GM18511 (cell line): Measurements from ENCODE around the gene PEAK1.

Experiments used
- ATAC-seq: cut with Tn5 transposase; IDR thresholded peaks from one replicate; pipeline ENCODE4 v1.9.1; 2021; ENCODE audit warnings: mild to moderate bottlenecking, moderate library complexity; ENCODE audit not compliant: unreplicated experiment

The PEAK1 gene, protein sequence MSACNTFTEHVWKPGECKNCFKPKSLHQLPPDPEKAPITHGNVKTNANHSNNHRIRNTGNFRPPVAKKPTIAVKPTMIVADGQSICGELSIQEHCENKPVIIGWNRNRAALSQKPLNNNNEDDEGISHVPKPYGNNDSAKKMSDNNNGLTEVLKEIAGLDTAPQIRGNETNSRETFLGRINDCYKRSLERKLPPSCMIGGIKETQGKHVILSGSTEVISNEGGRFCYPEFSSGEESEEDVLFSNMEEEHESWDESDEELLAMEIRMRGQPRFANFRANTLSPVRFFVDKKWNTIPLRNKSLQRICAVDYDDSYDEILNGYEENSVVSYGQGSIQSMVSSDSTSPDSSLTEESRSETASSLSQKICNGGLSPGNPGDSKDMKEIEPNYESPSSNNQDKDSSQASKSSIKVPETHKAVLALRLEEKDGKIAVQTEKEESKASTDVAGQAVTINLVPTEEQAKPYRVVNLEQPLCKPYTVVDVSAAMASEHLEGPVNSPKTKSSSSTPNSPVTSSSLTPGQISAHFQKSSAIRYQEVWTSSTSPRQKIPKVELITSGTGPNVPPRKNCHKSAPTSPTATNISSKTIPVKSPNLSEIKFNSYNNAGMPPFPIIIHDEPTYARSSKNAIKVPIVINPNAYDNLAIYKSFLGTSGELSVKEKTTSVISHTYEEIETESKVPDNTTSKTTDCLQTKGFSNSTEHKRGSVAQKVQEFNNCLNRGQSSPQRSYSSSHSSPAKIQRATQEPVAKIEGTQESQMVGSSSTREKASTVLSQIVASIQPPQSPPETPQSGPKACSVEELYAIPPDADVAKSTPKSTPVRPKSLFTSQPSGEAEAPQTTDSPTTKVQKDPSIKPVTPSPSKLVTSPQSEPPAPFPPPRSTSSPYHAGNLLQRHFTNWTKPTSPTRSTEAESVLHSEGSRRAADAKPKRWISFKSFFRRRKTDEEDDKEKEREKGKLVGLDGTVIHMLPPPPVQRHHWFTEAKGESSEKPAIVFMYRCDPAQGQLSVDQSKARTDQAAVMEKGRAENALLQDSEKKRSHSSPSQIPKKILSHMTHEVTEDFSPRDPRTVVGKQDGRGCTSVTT (N-terminal part only)

DNA sequence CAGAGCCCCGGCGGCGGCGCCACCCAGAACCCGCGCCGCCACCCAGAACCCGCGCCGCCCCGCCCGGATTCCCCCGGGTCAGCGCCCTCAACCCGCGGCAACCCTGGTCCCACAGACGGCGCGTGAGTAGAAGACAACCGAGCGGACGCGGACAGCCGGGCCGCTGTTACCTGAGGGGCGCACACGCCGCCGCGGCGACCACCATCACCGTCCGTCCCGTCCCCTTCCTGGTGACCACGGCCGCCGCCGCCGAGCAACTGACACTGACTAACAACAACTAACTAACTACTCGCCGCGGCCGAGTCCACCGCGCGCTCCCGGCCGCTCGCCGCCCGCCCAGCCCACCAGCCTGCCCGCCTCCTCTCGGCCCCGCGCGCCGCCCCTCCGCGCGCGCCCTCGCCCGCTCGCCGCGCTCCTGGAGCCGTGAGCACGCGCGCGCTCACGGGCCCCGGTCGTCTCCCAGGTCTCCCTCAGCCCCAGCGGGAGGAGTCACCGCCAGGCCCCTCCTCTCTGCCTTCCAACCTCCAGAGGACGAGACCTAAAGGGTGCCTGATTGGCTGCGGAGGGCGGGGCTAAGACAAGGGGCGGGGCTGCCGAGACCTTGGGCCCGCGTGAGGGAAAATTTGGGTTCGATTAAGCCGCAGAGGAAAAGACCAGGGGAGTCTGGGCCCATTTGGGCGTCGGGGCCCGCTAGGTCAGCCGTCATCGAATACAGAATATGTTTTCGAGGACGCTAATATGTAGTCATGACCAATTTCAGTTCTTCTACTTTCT, at the start of gene PEAK1:
PEAK1 (minus strand) TSS at position 269 of the 774 bp plus-strand sequence. CDS start 238,178 bp downstream, outside the sequence.
- ATAC-seq, result peak; percentile 93

DNA sequence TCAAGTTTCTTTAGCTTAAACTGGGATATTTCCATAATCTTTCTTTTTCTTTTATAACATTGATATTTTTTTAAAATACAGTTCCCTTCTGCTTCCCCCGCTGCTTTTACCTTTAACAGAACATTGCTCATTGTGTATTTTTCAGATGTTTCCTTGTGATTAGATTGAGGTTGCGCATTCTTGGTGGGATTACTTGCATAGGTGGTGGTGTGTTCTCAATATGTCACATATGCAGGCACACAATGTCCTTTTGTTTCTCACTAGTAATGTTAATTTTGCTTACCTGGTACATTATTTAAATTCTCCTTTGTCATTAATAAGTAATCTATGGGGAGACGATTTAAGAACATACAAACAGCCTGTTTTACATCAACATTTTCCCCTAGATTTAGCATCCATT, 49.0 kb upstream of the PEAK1 start:
- ATAC-seq, result no peak

- no peak for ATAC-seq
Measured at GRCh38 chr15:77466521-77466920, 46.6 kb upstream of the PEAK1 start.

GRCh38 chr15:77464129-77464865, 44.4 kb upstream of the PEAK1 start:
- ATAC-seq, result no peak

GRCh38 chr15:77461486-77461885, 41.6 kb upstream of the PEAK1 start:
- ATAC-seq, result no peak

DNA sequence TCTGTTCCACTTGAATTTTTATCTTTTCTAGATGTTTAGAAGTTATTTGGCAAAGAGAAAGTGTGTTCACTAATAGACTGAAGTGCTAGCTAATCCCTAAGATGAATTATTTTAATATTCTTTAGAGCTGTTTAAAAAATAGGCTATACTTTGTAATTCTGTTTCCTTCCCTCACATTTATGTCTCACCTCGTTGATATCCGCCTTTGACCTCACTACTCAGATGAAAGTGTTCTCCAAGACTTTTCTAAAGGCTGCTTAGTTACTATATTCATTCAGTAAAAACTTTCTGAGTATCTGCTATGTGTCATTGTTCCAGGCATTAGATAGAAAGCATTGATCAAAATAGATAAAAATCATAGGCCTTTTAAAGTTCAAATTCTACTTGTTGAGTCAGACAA, 39.1 kb upstream of the PEAK1 start:
- no peak for ATAC-seq

- no peak for ATAC-seq
Measured at GRCh38 chr15:77457905-77458265, 38.0 kb upstream of the PEAK1 start.

- ATAC-seq, result no peak
Measured at GRCh38 chr15:77457191-77457904, 37.4 kb upstream of the PEAK1 start.

DNA sequence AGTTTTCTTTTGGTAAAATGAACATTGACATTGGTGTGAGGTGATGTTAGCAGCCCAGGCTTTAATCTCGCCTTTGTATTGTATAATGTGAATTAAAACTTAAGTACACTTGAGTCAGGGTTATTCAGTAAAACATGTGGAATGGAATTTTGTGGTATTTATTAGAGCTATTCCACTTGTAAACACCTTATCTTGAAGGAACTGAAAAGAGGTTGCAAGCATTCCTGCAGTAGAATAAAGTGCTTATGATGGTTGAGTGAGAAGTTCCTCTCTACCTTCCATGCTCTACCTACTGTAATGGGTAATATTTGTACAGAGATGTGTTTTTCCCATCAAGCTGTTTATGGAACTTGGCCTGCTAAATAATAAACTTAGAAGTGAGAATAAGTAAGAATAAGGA, 36.8 kb upstream of the PEAK1 start:
- no peak for ATAC-seq

DNA sequence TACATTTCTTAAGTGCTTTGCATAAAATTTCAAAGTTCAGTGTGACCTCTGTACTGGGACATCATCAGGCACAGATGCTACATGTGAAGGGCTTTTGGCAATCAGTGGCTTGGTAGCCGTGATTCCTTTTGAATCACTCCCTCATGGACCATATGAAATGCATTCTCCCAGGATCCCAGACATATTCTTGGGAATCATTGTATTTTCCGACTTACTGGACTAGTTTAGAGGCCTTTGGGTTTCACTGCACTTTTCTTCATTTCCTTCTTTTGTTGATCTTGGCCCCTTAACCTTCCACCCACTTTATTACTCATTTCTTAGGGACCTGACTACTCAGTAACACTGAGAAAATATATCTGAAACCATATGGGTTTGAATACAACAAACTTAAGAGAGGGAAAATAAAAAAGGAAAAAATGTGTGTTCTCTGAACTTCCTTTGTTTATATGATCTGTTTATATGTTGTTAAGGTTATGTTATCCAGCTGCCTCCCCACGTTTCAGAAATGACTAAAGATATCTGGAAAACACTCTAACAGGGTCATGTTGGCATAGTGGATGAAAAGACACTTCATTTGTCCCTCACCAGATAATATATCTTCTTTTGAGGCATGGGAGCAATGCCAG, 35.9 kb upstream of the PEAK1 start:
- no peak for ATAC-seq

- ATAC-seq, result no peak
Measured at GRCh38 chr15:77454951-77455350, 35.0 kb upstream of the PEAK1 start.

GRCh38 chr15:77454265-77454664, 34.4 kb upstream of the PEAK1 start:
- ATAC-seq, result no peak

DNA sequence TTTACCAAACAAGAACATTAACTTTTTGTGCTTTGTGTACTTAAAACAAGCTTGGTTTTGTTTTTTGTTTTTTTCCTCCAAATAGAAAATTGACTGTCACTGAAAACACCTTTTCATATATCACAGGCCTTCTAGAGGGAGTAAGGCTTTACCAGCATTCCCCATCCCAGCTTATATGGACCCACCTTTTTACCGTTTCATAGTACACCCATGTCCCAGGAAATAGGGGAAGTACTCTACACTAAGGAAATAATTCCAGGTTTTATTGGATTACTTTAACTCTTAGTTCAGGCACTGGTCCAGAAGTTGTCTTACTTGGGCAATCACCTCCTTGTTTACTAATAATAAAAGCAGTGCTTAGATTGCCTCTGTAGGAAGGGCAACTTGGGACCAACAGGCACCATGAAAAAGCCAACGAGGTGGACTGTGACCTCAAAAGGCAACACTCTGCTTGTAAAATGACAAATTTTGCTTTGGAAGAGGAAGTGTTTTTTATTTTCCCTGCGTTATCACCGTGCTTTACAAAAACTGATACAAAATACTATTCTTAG, 27.0 kb upstream of the PEAK1 start:
- ATAC-seq, result no peak

- peak; percentile 81 for ATAC-seq
Measured at GRCh38 chr15:77440378-77440999, 20.6 kb upstream of the PEAK1 start.

GRCh38 chr15:77437264-77437663, 17.4 kb upstream of the PEAK1 start:
- no peak for ATAC-seq

GRCh38 chr15:77436822-77437221, 16.9 kb upstream of the PEAK1 start:
- ATAC-seq, result no peak

GRCh38 chr15:77430652-77431051, 10.7 kb upstream of the PEAK1 start:
- ATAC-seq, result no peak

DNA sequence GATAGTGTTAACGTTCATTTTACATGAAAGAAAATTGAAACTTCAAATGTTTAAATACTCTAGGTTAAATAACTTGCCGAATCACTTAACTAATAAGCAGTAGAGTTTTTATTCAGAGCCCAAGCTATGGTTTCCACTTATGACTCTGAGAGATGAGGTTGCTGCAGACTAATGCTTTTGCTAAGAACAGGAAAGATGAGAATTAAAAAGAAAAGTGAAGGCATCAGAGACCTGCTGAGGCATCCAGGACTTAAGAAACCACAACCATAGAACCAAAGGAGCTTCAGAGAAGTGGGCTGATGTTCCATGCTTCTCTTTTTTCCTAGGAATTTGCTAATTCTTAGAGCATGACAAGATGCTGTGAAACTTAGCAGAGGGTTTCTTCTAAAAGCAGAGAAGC, 10.3 kb upstream of the PEAK1 start:
- no peak for ATAC-seq
